Activated CD8-positive, alpha-beta memory T cell treated with anti-CD3 and anti-CD28 coated beads, Interleukin-2, amount 10 ng/mL, durations not matched to agents 7 days and 5 days (primary cell): ENCODE results near the gene ELMOD1. TPM values are rescaled to one million over a fixed set of nuclear protein-coding genes. Genes with fewer than 3 reads are reported as not detected.

Source experiments
- ATAC-seq: fragments of 150-1000 bp; cut with Tn5 transposase; one replicate; pipeline ENCODE4 v1.10.0; 2021; ENCODE audit warnings: moderate library complexity
- CTCF ChIA-PET: fragments of 350-600 bp; sonication (Branson Sonifier 250); formaldehyde crosslinking; loops from one replicate; lab custom pipeline; 2021; ENCODE audit warnings: antibody characterized with exemption; lab: Charles Lee
- DNase-seq: peaks from one replicate; pipeline ENCODE4 v3.0.0-alpha.2; 2020
- H3K27ac Mint-ChIP-seq: one replicate; pipeline ENCODE4 v1.8.0; 2021; ENCODE audit warnings: mild to moderate bottlenecking, mixed read lengths
- H3K27me3 Mint-ChIP-seq: one replicate; pipeline ENCODE4 v1.8.0; 2021; ENCODE audit warnings: mixed read lengths
- H3K36me3 Mint-ChIP-seq: one replicate; pipeline ENCODE4 v1.8.0; 2021; ENCODE audit warnings: mild to moderate bottlenecking, mixed read lengths
- H3K4me1 Mint-ChIP-seq: one replicate; pipeline ENCODE4 v1.8.0; 2021; ENCODE audit warnings: mixed read lengths
- H3K4me3 Mint-ChIP-seq: one replicate; pipeline ENCODE4 v1.8.0; 2021; ENCODE audit warnings: mild to moderate bottlenecking, moderate library complexity, mixed read lengths
- H3K9me3 Mint-ChIP-seq: one replicate; pipeline ENCODE4 v1.8.0; 2022; ENCODE audit warnings: low read depth, mixed read lengths
- total RNA-seq, 2 experiments: library from RNA; stranded (reverse); gene quantifications; one replicate each; pipeline ENCODE4 v1.2.3, GENCODE V29; 2021

ELMOD1 gene
- total RNA-seq, 2 experiments from 2014 or later, result 0.16 TPM; not detected in 1

DNA sequence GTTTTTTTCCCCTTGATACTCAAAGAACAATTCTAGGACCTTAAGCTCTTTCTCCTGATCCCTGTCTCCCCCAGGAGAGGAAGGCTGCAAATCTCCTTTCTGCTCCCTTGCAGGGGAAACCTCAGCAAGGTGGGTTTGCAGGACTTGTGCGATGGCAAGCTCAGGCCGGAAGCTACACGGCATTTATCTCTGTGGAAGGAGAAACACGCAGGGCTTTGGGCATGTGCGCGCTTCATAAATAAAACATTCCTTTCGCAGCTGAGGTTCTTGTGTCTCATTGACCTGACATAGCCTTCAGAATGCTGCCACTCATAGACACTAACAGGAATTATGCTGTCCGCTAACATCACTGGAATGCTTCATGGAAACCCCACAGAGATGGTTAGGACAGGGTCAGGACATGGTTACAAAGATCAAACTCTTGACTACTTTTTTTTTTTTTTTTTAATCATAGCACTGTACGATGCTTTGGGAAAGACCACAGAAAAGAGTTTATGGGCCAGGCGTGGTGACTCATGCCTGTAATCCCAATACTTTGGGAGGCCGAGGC lies 78.3 kb downstream of the ELMOD1 start:
- Mint-ChIP-seq H3K27me3 (peaks cover 12% of the 10 kb centered on the region), H3K36me3 (no peaks in the 10 kb centered on the region), H3K4me1 (no peaks in the 10 kb centered on the region), H3K27ac (no peak overlapping the region), H3K4me3 (no peak overlapping the region), H3K9me3 (no peaks in the 10 kb centered on the region)
- no peak for ATAC-seq
- CTCF ChIA-PET, result interaction anchor here (1.2 kb wide), 1 partner anchor 20 kb away, joined by 3 read pairs; no protein-coding TSS in a partner anchor
- no peak for DNase-seq

DNA sequence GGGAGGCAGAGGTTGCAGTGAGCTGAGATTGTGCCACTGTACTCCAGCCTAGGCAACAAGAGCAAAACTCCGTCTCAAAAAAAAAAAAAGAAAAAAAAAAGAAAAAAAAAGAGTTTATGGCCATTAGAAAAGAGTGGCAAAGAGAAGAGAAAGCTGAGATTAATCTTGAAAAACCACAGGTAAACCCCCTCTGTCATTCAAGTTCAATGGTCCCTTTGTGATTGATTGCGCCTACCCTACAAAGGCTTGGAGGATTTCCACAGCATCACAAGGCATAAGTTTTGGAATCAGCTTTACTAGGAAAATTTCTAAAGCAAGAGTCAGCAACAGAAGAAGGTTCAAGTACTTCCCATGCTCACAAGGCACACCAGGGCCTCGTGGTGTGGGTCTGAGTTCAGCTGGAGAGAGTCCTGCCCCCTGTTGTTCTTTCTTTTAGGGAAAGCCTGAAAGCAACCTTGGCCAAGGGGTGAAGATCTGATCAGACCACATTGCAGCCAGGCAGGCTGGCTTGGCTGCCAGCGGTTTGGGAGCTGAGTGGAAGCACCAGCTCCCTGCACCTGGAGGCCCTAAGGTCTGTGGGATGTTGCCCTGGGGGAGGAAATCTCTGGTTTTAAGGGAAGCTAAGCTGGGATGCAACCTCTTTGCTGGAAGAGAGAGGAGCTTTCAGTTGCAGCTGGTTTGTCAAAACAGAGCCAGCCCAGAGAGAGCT lies 79.1 kb downstream of the ELMOD1 start:
- no peak overlapping the region for H3K4me3 Mint-ChIP-seq
- no peaks in the 10 kb centered on the region for H3K4me1 Mint-ChIP-seq
- H3K27ac Mint-ChIP-seq, result no peak overlapping the region

DNA sequence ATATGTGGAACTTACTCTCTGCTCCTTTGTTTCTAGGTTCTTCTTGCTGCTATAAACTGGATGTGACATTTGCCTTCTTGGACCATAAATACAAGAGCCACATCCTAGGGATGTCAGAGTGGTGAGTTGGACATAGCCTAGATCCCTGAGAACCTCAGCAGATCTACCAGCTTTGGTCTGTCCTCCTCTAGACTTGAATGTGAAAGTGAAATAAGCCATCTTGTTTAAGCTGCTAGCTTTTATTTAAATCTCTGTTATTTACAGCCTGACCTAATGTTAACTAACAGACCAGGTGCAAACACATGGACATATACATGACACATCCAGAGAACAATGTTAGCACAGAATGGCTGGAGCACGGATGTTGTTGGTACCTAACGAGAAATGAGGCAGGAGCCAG lies 85.0 kb downstream of the ELMOD1 start:
- Mint-ChIP-seq H3K36me3 (no peaks in the 10 kb centered on the region), H3K9me3 (no peaks in the 10 kb centered on the region), H3K4me1 (no peaks in the 10 kb centered on the region), H3K27ac (no peak overlapping the region), H3K27me3 (peaks cover 5% of the 10 kb centered on the region), H3K4me3 (no peak overlapping the region)
- no peak for ATAC-seq
- CTCF ChIA-PET, result interaction anchor here (0.8 to 1.6 kb wide), 2 partner anchors 12 to 82 kb away, joined by 3 read pairs; no protein-coding TSS in a partner anchor
- DNase-seq, result no peak

More for the DNA sequence above, 79.1 kb downstream of the ELMOD1 start:
- DNase-seq, result no peak
- H3K9me3 Mint-ChIP-seq, result no peaks in the 10 kb centered on the region
- H3K36me3 Mint-ChIP-seq, result no peaks in the 10 kb centered on the region
- H3K27me3 Mint-ChIP-seq, result peaks cover 10% of the 10 kb centered on the region
- CTCF ChIA-PET, result interaction anchor here (1.0 to 1.2 kb wide), 2 partner anchors 19 to 123 kb away, joined by 3 read pairs; no protein-coding TSS in a partner anchor
- ATAC-seq, result no peak

DNA sequence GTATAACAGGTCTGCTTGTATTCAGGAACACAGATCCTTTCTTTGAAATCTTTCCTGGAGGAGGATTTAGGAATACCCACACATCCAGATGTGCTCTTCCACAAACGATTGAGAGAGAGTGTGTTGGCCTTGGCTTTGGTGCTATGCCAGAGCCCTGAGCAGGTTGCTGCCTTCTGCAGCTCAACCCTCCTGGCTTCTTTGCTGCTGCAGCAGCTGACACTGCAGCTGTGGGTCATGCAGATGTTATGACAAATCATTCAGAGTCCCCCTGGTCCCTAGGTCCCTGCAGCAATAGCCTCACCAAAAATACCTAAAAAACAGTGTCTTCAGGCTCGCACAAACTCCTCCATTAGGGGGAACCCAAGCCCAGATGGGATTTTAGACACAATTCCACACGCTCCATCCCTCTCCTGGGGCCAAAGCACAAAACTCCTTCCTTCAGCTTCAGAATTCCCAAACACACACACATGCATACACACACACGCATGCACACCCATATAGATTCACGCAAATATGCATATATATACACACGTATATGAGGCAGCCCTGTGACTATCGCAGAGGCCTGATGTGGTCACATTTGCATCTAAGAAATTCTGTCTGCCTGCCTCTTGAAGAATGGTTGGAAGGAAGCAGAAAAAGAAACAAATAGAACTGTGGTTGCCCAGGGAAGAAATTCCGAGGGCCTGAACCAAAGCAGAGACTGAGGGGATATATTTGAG lies 85.5 kb downstream of the ELMOD1 start:
- CTCF ChIA-PET, result interaction anchor here (1.6 kb wide), 1 partner anchor 11 kb away, joined by 3 read pairs; no protein-coding TSS in a partner anchor
- DNase-seq (no peak), ATAC-seq (no peak)
- H3K27ac Mint-ChIP-seq, result no peak overlapping the region
- no peaks in the 10 kb centered on the region for H3K36me3 Mint-ChIP-seq
- no peak overlapping the region for H3K4me3 Mint-ChIP-seq
- peaks cover 5% of the 10 kb centered on the region for H3K27me3 Mint-ChIP-seq
- H3K4me1 Mint-ChIP-seq, result no peaks in the 10 kb centered on the region
- H3K9me3 Mint-ChIP-seq, result no peaks in the 10 kb centered on the region

DNA sequence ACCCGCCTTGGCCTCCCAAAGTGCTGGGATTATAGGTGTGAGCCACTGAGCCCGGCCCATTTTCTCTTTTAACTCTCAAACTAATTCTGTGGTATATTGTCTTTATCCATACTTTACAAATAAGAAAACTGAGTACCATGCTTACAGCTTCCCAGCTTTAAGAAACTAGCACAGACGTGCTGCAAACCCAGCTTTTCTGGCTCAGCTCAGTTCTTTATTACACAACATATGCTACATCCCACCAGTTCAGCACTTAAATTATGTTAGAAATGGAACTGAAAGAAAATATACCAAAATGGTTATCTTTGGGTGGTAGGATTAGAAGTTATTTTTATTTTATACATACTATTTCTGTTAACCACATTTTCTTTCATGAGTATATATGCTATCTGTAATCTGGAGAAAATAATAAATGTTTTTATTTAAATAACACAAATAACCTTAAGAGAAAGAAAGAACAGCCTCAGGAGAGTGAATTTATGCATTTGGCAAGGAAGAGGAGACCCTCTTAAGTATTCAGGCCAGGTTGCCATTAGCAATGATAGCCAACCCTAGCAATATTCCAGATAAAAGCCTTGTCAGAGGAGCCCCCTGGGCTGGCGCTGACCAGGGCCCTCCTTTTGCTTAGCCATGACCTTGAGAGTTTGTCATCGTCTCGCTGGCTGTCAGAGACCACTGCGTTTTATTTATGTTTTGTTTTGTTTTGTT lies 87.1 kb downstream of the ELMOD1 start:
- H3K27me3 Mint-ChIP-seq, result peaks cover 7% of the 10 kb centered on the region
- ATAC-seq (no peak), DNase-seq (no peak)
- no peaks in the 10 kb centered on the region for H3K4me1 Mint-ChIP-seq
- CTCF ChIA-PET, result no interaction called here
- H3K4me3 Mint-ChIP-seq, result no peak overlapping the region
- no peaks in the 10 kb centered on the region for H3K9me3 Mint-ChIP-seq
- no peaks in the 10 kb centered on the region for H3K36me3 Mint-ChIP-seq
- H3K27ac Mint-ChIP-seq, result no peak overlapping the region

DNA sequence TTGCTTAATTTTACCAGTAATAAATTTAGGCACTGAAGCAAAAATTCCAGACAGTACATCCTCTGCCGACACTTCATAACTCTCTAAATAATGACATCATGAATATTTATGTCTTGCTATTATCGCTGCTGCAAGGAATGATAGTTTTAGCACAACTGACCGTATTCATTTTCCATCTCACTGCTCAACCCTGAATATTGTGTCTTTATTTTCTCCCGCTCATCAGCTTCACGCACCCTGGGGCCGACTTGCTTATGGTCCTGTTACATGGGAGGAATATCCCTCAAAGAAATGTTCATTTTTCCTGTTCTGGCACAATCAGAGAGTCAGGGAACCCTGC lies 87.7 kb downstream of the ELMOD1 start:
- Mint-ChIP-seq H3K4me3 (no peak overlapping the region), H3K9me3 (no peaks in the 10 kb centered on the region), H3K4me1 (no peaks in the 10 kb centered on the region), H3K36me3 (no peaks in the 10 kb centered on the region), H3K27ac (no peak overlapping the region), H3K27me3 (peaks cover 7% of the 10 kb centered on the region)
- CTCF ChIA-PET, result no interaction called here
- DNase-seq, result no peak
- ATAC-seq, result no peak

DNA sequence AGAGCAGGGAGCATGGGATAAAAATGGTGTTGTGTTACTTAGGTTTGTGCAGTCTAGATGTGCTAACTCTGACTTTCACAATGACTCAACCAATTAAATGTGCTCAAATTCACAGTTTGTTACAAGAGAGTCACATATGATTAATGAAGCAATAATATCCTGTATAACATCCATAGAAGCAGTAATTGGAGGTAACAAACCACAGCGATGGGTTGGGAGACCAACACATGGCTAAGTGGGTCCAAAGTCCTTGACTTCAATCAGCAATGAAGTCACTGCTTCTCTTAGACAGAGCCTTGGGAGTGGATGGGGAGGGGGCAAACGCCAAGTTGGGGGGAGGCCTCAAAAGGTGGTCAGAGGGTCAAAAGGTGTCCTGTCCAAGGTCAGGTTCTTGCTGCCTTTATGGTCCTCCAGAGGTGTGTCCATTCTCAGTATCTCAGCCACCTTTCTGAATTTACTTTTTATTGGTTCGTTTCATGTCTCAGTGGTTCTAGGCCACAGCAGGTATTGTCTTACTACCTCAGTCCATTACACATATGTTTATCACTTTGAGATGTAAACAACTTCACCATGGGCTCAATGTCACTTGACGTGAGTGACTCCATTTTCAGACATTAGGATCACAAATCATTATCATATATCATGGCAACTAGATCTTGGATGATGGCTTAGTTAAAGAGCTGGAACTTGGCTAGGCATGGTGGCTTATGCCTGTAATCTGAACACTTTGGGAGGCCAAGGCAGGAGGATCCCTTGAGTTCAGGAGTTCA lies 88.5 kb downstream of the ELMOD1 start:
- ATAC-seq (no peak), DNase-seq (no peak)
- no peak overlapping the region for H3K27ac Mint-ChIP-seq
- no peak overlapping the region for H3K4me3 Mint-ChIP-seq
- peaks cover 7% of the 10 kb centered on the region for H3K27me3 Mint-ChIP-seq
- H3K36me3 Mint-ChIP-seq, result no peaks in the 10 kb centered on the region
- CTCF ChIA-PET, result no interaction called here
- no peaks in the 10 kb centered on the region for H3K9me3 Mint-ChIP-seq
- no peaks in the 10 kb centered on the region for H3K4me1 Mint-ChIP-seq

DNA sequence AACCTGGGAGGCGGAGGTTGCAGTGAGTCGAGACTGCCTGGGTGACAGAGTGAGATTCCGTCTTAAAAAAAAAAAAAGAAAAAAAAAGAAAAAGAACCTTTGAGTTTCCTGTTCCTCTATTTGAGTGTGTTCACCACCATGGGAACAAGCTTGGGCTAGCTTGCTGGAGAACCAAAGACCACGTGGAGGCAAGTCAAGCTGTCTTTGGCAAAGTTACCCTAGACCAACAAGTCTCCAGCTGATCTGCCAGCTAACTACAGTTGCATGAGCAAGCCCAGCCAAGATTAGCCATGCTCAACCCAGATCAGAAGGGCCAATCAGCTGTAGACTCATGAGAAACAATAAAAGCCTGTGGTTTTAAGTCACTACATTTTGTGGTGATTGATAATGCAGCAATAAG lies 91.2 kb downstream of the ELMOD1 start:
- CTCF ChIA-PET, result no interaction called here
- H3K9me3 Mint-ChIP-seq, result no peaks in the 10 kb centered on the region
- no peaks in the 10 kb centered on the region for H3K36me3 Mint-ChIP-seq
- H3K4me1 Mint-ChIP-seq, result no peaks in the 10 kb centered on the region
- ATAC-seq (no peak), DNase-seq (no peak)
- no peak overlapping the region for H3K27ac Mint-ChIP-seq
- H3K27me3 Mint-ChIP-seq, result peaks cover 2% of the 10 kb centered on the region
- no peak overlapping the region for H3K4me3 Mint-ChIP-seq

DNA sequence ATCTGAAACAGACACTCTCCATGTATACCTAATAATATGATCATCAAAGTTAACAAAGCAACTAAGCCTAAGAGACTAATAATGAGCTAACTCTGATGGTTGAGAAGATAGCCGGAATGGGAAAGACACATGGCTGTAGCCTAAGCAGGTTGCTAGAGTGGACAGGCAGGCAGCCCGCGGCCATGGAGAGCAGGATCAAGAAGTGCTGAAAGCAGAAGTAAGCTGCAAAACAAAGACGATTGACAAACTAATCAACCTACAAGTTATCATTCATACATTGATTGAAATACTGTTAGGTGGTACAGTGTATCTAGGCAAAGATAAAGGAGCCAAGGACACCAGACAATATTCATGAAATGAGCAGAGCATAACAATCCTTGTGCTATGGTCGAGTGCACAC lies 91.6 kb downstream of the ELMOD1 start:
- DNase-seq, result no peak
- H3K9me3 Mint-ChIP-seq, result no peaks in the 10 kb centered on the region
- peaks cover 2% of the 10 kb centered on the region for H3K27me3 Mint-ChIP-seq
- no peaks in the 10 kb centered on the region for H3K36me3 Mint-ChIP-seq
- ATAC-seq, result no peak
- H3K27ac Mint-ChIP-seq, result no peak overlapping the region
- CTCF ChIA-PET, result interaction anchor here (0.6 kb wide), 1 partner anchor 9 kb away, joined by 3 read pairs; no protein-coding TSS in a partner anchor
- no peaks in the 10 kb centered on the region for H3K4me1 Mint-ChIP-seq
- H3K4me3 Mint-ChIP-seq, result no peak overlapping the region

DNA sequence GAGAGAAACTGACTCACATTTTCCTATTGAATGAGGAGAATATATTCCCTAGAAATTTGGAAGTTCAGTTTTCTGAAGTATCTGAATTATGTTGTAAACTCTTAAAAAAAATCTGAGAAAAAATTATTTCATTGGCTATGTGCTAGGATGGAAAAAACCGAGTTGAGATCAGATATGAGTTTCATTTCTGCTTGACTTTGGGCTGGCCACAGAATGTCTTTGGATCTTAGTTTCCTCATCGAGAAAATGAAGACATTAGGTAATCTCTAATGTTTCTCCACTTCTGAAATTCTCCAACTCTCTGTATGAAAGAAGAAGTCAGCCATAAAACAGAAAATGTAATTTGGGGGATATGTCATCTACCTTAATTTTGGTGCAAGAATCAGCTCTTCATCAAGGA lies 92.1 kb downstream of the ELMOD1 start:
- no peak for DNase-seq
- no peak for ATAC-seq
- CTCF ChIA-PET, result interaction anchor here (0.6 kb wide), 1 partner anchor 9 kb away, joined by 3 read pairs; no protein-coding TSS in a partner anchor
- Mint-ChIP-seq H3K4me1 (no peaks in the 10 kb centered on the region), H3K27ac (no peak overlapping the region), H3K27me3 (peaks cover 2% of the 10 kb centered on the region), H3K36me3 (no peaks in the 10 kb centered on the region), H3K4me3 (no peak overlapping the region), H3K9me3 (no peaks in the 10 kb centered on the region)

DNA sequence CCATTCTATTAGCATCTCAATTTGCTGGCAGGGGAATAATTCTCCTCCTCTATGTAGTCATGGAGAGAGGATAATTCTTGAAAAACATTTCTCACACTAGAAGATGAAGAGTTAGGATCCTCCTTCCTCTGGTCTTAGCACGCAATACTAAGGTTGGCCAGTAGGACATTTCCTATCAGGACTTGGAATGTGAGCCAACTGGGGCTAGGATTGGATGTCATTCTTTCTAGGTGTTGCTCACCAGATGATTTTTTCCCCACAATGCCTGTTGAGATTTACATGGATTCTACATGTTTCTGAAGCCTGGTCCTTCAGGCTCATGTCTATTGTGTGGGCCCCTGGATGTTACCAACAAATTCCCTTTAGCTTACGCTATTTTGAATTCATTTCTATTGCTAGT lies 92.9 kb downstream of the ELMOD1 start:
- no peak for DNase-seq
- Mint-ChIP-seq H3K27ac (no peak overlapping the region), H3K4me3 (no peak overlapping the region), H3K4me1 (no peaks in the 10 kb centered on the region), H3K9me3 (no peaks in the 10 kb centered on the region), H3K36me3 (no peaks in the 10 kb centered on the region), H3K27me3 (peaks cover 2% of the 10 kb centered on the region)
- no peak for ATAC-seq
- CTCF ChIA-PET, result no interaction called here

DNA sequence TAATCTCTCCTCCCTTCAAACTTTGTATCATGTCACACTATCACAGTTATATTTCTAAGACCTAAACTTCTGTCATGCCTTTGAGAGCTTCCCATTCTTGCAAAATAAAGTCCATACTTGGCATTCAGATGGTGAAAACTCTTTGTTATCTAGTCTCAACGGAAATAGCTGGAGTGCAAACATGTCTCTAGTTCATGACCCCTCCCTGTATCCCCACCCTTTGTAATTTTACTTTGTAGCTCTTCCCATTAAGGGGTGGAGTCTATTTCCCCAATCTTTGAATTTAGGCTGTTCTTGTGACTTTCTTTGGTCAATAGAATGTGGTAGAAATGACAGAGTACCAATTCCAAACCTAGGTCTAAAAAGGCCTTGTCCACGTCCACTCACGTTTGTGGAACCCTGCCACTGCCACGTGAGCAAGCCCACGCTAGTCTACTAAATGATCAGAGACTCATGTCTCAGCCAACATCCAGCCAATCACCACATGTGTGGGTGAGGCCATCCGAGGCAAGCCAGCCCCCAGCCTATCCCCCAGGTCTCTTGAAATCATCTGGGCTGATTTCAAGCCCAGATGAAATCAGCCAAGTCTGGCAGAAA lies 97.5 kb downstream of the ELMOD1 start:
- H3K4me3 Mint-ChIP-seq, result no peak overlapping the region
- no peak for DNase-seq
- no peaks in the 10 kb centered on the region for H3K4me1 Mint-ChIP-seq
- H3K36me3 Mint-ChIP-seq, result no peaks in the 10 kb centered on the region
- no peak overlapping the region for H3K27ac Mint-ChIP-seq
- no peaks in the 10 kb centered on the region for H3K9me3 Mint-ChIP-seq
- ATAC-seq, result no peak
- peaks cover 18% of the 10 kb centered on the region for H3K27me3 Mint-ChIP-seq
- CTCF ChIA-PET, result interaction anchor here (1.0 to 4.2 kb wide), 6 partner anchors 12 to 137 kb away, joined by 3 to 42 read pairs (median 10); no protein-coding TSS in a partner anchor
